Fibroblast of the aortic adventitia (primary cell): ENCODE results near the gene BTAF1. TPM values are rescaled to one million over a fixed set of nuclear protein-coding genes. Genes with fewer than 3 reads are reported as not detected.
A peak's percentile ranks its signal among the peaks of the same experiment; 100 is the strongest.

ENCODE experiments used
- DNase-seq: peaks from one replicate; pipeline ENCODE4 v3.0.0-alpha.2; 2010; ENCODE audit warnings: low read depth
- H3K4me3 ChIP-seq: 2 replicates; pipeline ENCODE4 v1.5.1; 2011; ENCODE audit warnings: low read depth, mild to moderate bottlenecking, control low read depth, low read length, moderate library complexity
- total RNA-seq: library from RNA; depleted of rRNA; stranded (reverse); fragments of >200 nt; gene quantifications from 2 replicates; pipeline ENCODE4 v1.2.3, GENCODE V29; 2012; ENCODE audit warnings: low replicate concordance
- TF ChIP-seq, protein P1 (sequence below): IDR thresholded peaks from 2 replicates; pipeline ENCODE4 v1.5.1; 2011; ENCODE audit warnings: mild to moderate bottlenecking, low read length, control low read depth, inconsistent platforms; ENCODE audit not compliant: insufficient read depth

BTAF1 gene
- total RNA-seq, 1 donor = 43.0 TPM

GRCh38 chr10:91909117-91909677 is 14.4 kb upstream of the BTAF1 start, which contains the start of gene FGFBP3:
FGFBP3 (minus strand) TSS chr10:91909486; CDS start chr10:91908969, 517 bp downstream.
- peak within 1 kb of the TSS; percentile 81 for H3K4me3 ChIP-seq
- TF ChIP-seq, protein P1, sequence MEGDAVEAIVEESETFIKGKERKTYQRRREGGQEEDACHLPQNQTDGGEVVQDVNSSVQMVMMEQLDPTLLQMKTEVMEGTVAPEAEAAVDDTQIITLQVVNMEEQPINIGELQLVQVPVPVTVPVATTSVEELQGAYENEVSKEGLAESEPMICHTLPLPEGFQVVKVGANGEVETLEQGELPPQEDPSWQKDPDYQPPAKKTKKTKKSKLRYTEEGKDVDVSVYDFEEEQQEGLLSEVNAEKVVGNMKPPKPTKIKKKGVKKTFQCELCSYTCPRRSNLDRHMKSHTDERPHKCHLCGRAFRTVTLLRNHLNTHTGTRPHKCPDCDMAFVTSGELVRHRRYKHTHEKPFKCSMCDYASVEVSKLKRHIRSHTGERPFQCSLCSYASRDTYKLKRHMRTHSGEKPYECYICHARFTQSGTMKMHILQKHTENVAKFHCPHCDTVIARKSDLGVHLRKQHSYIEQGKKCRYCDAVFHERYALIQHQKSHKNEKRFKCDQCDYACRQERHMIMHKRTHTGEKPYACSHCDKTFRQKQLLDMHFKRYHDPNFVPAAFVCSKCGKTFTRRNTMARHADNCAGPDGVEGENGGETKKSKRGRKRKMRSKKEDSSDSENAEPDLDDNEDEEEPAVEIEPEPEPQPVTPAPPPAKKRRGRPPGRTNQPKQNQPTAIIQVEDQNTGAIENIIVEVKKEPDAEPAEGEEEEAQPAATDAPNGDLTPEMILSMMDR = no peak
- peak; percentile 44 for DNase-seq

GRCh38 chr10:91910467-91910866 is 13.1 kb upstream of the BTAF1 start:
- no peak for DNase-seq
- no peak overlapping the region for H3K4me3 ChIP-seq
- TF ChIP-seq, protein P1 = no peak

DNA sequence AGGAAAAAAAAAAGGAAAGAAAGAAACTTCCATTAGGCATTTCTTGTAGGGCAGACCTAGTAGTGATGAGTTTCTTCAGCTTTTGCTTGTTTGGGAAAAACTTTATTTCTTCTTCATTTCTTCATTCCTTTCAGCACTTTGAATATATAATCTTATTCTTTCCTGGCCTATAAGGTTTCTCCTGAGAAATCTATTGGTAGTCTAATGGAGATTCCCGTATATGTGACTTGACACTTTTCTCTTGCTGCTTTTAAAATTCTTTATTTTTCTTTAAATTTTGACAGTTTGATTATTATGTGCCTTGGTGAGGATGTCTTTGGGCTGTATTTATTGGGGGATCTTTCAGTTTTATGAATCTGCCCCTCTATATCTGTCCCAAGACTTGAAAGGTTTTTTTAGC is 3.9 kb upstream of the BTAF1 start:
- DNase-seq = no peak
- TF ChIP-seq, protein P1 = no peak
- no peak overlapping the region for H3K4me3 ChIP-seq

GRCh38 chr10:91924212-91925021 is 847 bp downstream of the BTAF1 start:
- peak; percentile 43 for DNase-seq
- TF ChIP-seq, protein P1 = no peak
- peak overlapping the region; percentile 91 for H3K4me3 ChIP-seq

DNA sequence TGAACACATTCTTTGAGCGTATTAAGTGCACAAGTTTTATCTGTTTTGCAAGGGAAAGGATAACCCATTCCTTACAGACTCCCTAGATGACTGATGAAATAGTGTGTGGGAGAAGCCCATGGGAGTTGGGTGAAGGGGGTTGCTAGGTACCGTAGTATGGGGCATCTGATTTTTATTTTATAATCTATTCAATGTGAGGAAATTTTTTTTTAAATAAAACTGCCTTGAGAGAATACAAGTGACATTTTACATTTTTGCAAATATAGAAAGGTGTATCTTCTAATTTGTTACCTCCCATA is 1.4 kb downstream of the BTAF1 start:
- TF ChIP-seq, protein P1 = no peak
- DNase-seq = peak; percentile 44
- H3K4me3 ChIP-seq = peak overlapping the region; percentile 91

DNA sequence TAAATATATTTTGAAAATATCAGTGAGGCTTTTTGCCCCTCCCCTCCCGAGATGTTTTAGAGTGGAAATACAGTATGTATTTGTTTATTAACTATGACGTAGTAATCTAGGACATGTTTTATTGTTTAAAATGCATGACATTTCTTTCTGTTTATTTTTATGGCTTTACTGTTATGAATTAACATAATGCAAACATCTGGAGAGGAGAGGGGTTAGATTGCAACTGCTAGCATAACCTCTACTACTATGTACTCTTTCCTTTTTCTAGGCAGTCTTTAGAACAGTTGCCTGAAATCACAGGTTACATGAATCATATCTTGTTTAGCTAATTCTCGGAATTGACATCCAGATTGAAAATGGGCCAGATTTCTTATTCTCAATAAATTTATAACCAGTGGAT is 7.4 kb downstream of the BTAF1 start:
- DNase-seq = no peak
- H3K4me3 ChIP-seq = no peak overlapping the region
- TF ChIP-seq, protein P1 = no peak
